Kidney (tissue), 14 donors: ENCODE measurements around the gene TRIM23. TPM values are rescaled to one million over a fixed set of nuclear protein-coding genes. Genes with fewer than 3 reads are reported as not detected.
"Not testable (repeated sequence)": the region's sequence is repeated elsewhere in the genome, so short reads cannot be mapped to it uniquely, and the experiment has no call there.

ENCODE experiments used
- DNase-seq, 5 donors: peaks; one replicate each; pipeline ENCODE4 v3.0.0-alpha.2; 2013 to 2020
- FAIRE-seq: peaks from 2 replicates; lab custom pipeline; 2012; peaks lifted over from hg19 to GRCh38; lab: Jason Lieb, UNC
- H3K27ac ChIP-seq, 2 donors: one replicate each; pipeline ENCODE4 v1.7.0; 2013; ENCODE audit warnings: low read depth in 2 of 2, low read length in 2 of 2, inconsistent platforms in 1 of 2
- H3K27me3 ChIP-seq: one replicate; pipeline ENCODE4 v1.7.1; 2013; ENCODE audit warnings: low read length, inconsistent platforms; ENCODE audit not compliant: control insufficient read depth, insufficient read depth
- H3K36me3 ChIP-seq, 3 donors: one replicate each; pipeline versions ENCODE4 v1.7.0 to v1.7.1; 2013; ENCODE audit warnings: low read length in 3 of 3, control low read depth in 1 of 3, inconsistent platforms in 1 of 3; ENCODE audit not compliant: insufficient read depth in 3 of 3, control insufficient read depth in 2 of 3
- H3K4me1 ChIP-seq, 3 donors: one replicate each; pipeline versions ENCODE4 v1.7.0 to v1.7.1; 2013; ENCODE audit warnings: low read length in 3 of 3, inconsistent platforms in 1 of 3, low read depth in 1 of 3; ENCODE audit not compliant: control insufficient read depth in 2 of 3, insufficient read depth in 2 of 3
- H3K4me3 ChIP-seq, 3 donors: one replicate each; pipeline versions ENCODE4 v1.7.0 to v1.8.1; 2013; ENCODE audit warnings: low read length in 3 of 3, control low read depth in 1 of 3, inconsistent platforms in 1 of 3
- H3K9ac ChIP-seq, 3 donors: one replicate each; pipeline versions ENCODE4 v1.7.0 to v1.7.1; 2013; ENCODE audit warnings: low read length in 3 of 3, control low read depth in 1 of 3, inconsistent platforms in 1 of 3
- H3K9me3 ChIP-seq, 3 donors: one replicate each; pipeline versions ENCODE4 v1.7.0 to v1.7.1; 2013; ENCODE audit warnings: low read length in 3 of 3, control low read depth in 1 of 3, inconsistent platforms in 1 of 3; ENCODE audit not compliant: control insufficient read depth in 2 of 3, insufficient read depth in 1 of 3
- CTCF ChIP-seq: IDR thresholded peaks from 3 replicates; pipeline ENCODE4 v1.5.1; 2012; ENCODE audit warnings: mild to moderate bottlenecking, moderate library complexity, borderline replicate concordance; ENCODE audit not compliant: insufficient read depth; ENCODE audit errors: extremely low read depth
- intact Hi-C: fragments of 100-400 bp; cut with DNase I; formaldehyde crosslinking; loops from one replicate; pipeline ENCODE4 v1.11.1; 2022
- polyA plus RNA-seq: library from polyadenylated mRNA; stranded (reverse); fragments of 350-450 nt; fragmentation: Illumina TruSeq; extraction: RNeasy Lipid Tissue Mini Kit (QIAGEN cat#74804); gene quantifications from one replicate; pipeline ENCODE4 v1.2.3, GENCODE V29; 2014; ENCODE audit warnings: low read depth, low replicate concordance; ENCODE audit not compliant: insufficient read depth
- total RNA-seq: library from RNA; stranded (reverse); fragmentation: NEBNext Ultra II Directional; extraction: Animal tissue kit (Norgen Biotek cat#: 25700); gene quantifications from one replicate; pipeline ENCODE4 v1.2.1, GENCODE V29; 2021
- donor health status: control.
- donor health status: control.
- donor health status: control.
- donor health status: control.
- donor health status: control.
- donor health status: DM: yes; HTN: yes; CAD: no.
- donor health status: Normal renal cell carcinoma (clear cell type).

TRIM23 gene
- total and polyA plus RNA-seq, 2 donors from 2014 or later: 4.4 to 15.2 TPM

DNA sequence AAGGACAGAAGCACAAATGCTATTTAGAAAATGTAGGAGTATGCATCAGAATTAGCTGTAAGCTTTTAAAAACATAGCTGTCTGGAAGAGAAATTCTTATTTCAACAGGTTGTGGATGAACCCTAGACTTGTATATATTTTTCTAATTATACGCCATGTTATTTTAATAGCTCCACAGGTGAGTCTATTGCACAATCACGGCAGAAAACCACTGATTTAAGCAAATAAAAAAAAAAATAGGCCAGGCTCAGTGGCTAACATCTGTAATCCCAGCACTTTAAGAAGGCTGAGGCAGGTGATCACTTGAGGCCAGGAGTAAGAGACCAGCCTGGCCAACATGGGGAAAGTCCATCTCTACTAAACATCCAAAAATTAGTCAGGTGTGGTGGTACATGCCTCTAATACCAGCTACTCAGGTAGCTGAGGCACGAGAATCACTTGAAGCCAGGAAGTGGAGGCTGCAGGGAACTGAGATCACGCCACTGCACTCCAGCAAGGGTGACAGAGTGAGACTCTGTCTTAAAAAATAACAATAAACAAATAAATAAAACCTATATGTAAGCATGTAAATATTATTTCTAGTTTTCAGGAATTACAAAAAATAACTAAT is 11.7 kb downstream of the TRIM23 start:
- H3K9me3 ChIP-seq: no peaks in the 10 kb centered on the region
- no peak overlapping the region for H3K4me3 ChIP-seq
- DNase-seq: no peak
- H3K27ac ChIP-seq: peak overlapping the region in 1 of 2 donors; percentile 34
- H3K4me1 ChIP-seq: peaks cover 0 to 14% (median 4%) of the 10 kb centered on the region in 3 donors
- FAIRE-seq: no peak
- H3K27me3 ChIP-seq: no peaks in the 10 kb centered on the region
- intact Hi-C loops: no loop called here
- H3K9ac ChIP-seq: peak overlapping the region in 1 of 3 donors; percentile 23
- no peak for TF ChIP-seq CTCF
- peaks cover 6 to 36% (median 22%) of the 10 kb centered on the region in 3 donors for H3K36me3 ChIP-seq

DNA sequence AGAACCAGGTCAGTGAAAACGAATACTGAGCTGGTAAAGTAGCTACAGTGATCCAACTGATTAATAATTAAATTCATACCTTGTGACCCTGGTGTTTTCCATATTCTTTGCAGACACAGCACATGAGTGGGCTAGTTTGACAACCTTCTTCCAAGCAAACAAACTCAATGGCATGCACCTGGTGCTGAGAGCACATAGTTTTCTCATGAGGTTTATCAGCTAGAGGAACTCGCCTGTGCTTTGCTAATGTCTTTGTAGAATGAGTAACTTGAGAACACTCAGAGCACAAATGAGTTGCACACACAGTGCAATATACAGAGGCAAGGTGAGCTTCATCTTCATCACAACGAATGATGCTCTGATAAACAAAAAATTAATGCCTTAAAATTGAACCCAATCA is 12.6 kb downstream of the TRIM23 start:
- Histone ChIP-seq H3K27ac (peak overlapping the region in 1 of 2 donors; percentile 34), H3K27me3 (no peaks in the 10 kb centered on the region), H3K9me3 (no peaks in the 10 kb centered on the region), H3K4me3 (peak overlapping the region in 1 of 3 donors; percentile 12), H3K36me3 (peaks cover 8 to 44% (median 27%) of the 10 kb centered on the region in 3 donors), H3K9ac (peak overlapping the region in 1 of 3 donors; percentile 23), H3K4me1 (peaks cover 0 to 14% (median 4%) of the 10 kb centered on the region in 3 donors)
- FAIRE-seq (peak; percentile 80), DNase-seq (peak in 4 of 5 donors; percentile 41 to 82 (median 54))
- intact Hi-C loops: no loop called here
- no peak for TF ChIP-seq CTCF

GRCh38 chr5:65601761-65602160 is 22.4 kb downstream of the TRIM23 start:
- DNase-seq, H3K27me3 ChIP-seq, H3K4me1 ChIP-seq, FAIRE-seq, H3K9me3 ChIP-seq, H3K4me3 ChIP-seq, intact Hi-C loops, H3K9ac ChIP-seq, H3K27ac ChIP-seq: not testable (repeated sequence)
- H3K36me3 ChIP-seq: peaks cover 9 to 50% (median 17%) of the 10 kb centered on the region in 3 donors

- Histone ChIP-seq H3K36me3 (peaks cover 6 to 34% (median 24%) of the 10 kb centered on the region in 3 donors), H3K27ac (no peak overlapping the region), H3K27me3 (no peaks in the 10 kb centered on the region), H3K9ac (no peak overlapping the region), H3K4me1 (no peaks in the 10 kb centered on the region), H3K9me3 (no peaks in the 10 kb centered on the region), H3K4me3 (no peak overlapping the region)
- TF ChIP-seq CTCF: no peak
- FAIRE-seq (no peak), DNase-seq (no peak)
- intact Hi-C loops: no loop called here
These were observed 35.4 kb downstream of the TRIM23 start for GRCh38 chr5:65588694-65589093.
